H9 (cell line): ENCODE measurements around the gene SNUPN. TPM values are rescaled to one million over a fixed set of nuclear protein-coding genes. Genes with fewer than 3 reads are reported as not detected.

Experiments used
- DNase-seq: peaks from one replicate; pipeline ENCODE4 v3.0.0-alpha.2; 2017
- H2AFZ ChIP-seq: one replicate; pipeline ENCODE4 v1.6.1; 2013; ENCODE audit warnings: mild to moderate bottlenecking, low read length, control low read depth, moderate library complexity
- H2AK5ac ChIP-seq: 2 replicates; pipeline ENCODE4 v1.6.1; 2013; ENCODE audit warnings: low read length, control low read depth, mixed read lengths; ENCODE audit not compliant: insufficient read length
- H2BK120ac ChIP-seq: one replicate; pipeline ENCODE4 v1.6.1; 2013; ENCODE audit warnings: low read depth, mild to moderate bottlenecking, low read length, control low read depth, inconsistent platforms; ENCODE audit not compliant: poor library complexity, severe bottlenecking
- H2BK12ac ChIP-seq: 2 replicates; pipeline ENCODE4 v1.6.1; 2013; ENCODE audit warnings: low read length, control low read depth, mixed read lengths, low read depth; ENCODE audit not compliant: insufficient read length
- H2BK15ac ChIP-seq: 2 replicates; pipeline ENCODE4 v1.6.1; 2013; ENCODE audit warnings: low read depth, low read length, control low read depth
- H2BK20ac ChIP-seq: one replicate; pipeline ENCODE4 v1.6.1; 2013; ENCODE audit warnings: low read depth, mild to moderate bottlenecking, low read length, control low read depth, inconsistent platforms; ENCODE audit not compliant: poor library complexity, severe bottlenecking
- H2BK5ac ChIP-seq: 2 replicates; pipeline ENCODE4 v1.6.1; 2013; ENCODE audit warnings: low read length, control low read depth, mixed read lengths; ENCODE audit not compliant: insufficient read length
- H3K14ac ChIP-seq: 2 replicates; pipeline ENCODE4 v1.6.1; 2013; ENCODE audit warnings: low read length, control low read depth; ENCODE audit not compliant: insufficient read depth
- H3K18ac ChIP-seq: 2 replicates; pipeline ENCODE4 v1.6.1; 2013; ENCODE audit warnings: low read depth, mild to moderate bottlenecking, mixed read lengths, low read length, control low read depth; ENCODE audit not compliant: insufficient read length
- H3K23ac ChIP-seq: 2 replicates; pipeline ENCODE4 v1.6.1; 2013; ENCODE audit warnings: low read length, control low read depth, mixed read lengths, low read depth; ENCODE audit not compliant: insufficient read length
- H3K23me2 ChIP-seq: 2 replicates; pipeline ENCODE4 v1.6.1; 2013; ENCODE audit warnings: low read depth, mild to moderate bottlenecking, mixed read lengths, low read length, control low read depth; ENCODE audit not compliant: insufficient read length, poor library complexity, severe bottlenecking
- H3K27ac ChIP-seq: 2 replicates; pipeline ENCODE4 v1.5.1; 2013; ENCODE audit warnings: low read length, control low read depth, mixed read lengths, low read depth; ENCODE audit not compliant: insufficient read length
- H3K27me3 ChIP-seq: 2 replicates; pipeline ENCODE4 v1.6.1; 2013; ENCODE audit warnings: low read length, control low read depth, inconsistent platforms; ENCODE audit not compliant: insufficient read depth
- H3K4ac ChIP-seq: 2 replicates; pipeline ENCODE4 v1.6.1; 2013; ENCODE audit warnings: low read depth, mild to moderate bottlenecking, control low read depth, inconsistent platforms, low read length, moderate library complexity
- H3K4me1 ChIP-seq: 2 replicates; pipeline ENCODE4 v1.6.1; 2013; ENCODE audit warnings: low read length, control low read depth, inconsistent platforms; ENCODE audit not compliant: insufficient read depth
- H3K4me2 ChIP-seq: 2 replicates; pipeline ENCODE4 v1.6.1; 2013; ENCODE audit warnings: low read length, control low read depth, mixed read lengths; ENCODE audit not compliant: insufficient read length, insufficient read depth
- H3K56ac ChIP-seq: 2 replicates; pipeline ENCODE4 v1.6.1; 2013; ENCODE audit warnings: low read depth, mild to moderate bottlenecking, mixed read lengths, low read length, control low read depth; ENCODE audit not compliant: insufficient read length
- H3K79me1 ChIP-seq: 2 replicates; pipeline ENCODE4 v1.6.1; 2013; ENCODE audit warnings: low read depth, mild to moderate bottlenecking, moderate library complexity, low read length, control low read depth, inconsistent platforms; ENCODE audit not compliant: insufficient read depth, poor library complexity, severe bottlenecking
- H3K79me2 ChIP-seq: 2 replicates; pipeline ENCODE4 v1.6.1; 2013; ENCODE audit warnings: low read length, control low read depth, inconsistent platforms; ENCODE audit not compliant: insufficient read depth
- H3K9ac ChIP-seq: 2 replicates; pipeline ENCODE4 v1.6.1; 2013; ENCODE audit warnings: low read length, control low read depth, mixed read lengths; ENCODE audit not compliant: insufficient read length; ENCODE audit errors: extremely low read depth
- H3K9me3 ChIP-seq: one replicate; pipeline ENCODE4 v1.6.1; 2013; ENCODE audit warnings: low read depth, low read length, inconsistent platforms; ENCODE audit not compliant: control insufficient read depth
- H3T11ph ChIP-seq: one replicate; pipeline ENCODE4 v1.6.1; 2013; ENCODE audit warnings: mild to moderate bottlenecking, low read length, control low read depth, inconsistent platforms
- H4K20me1 ChIP-seq: one replicate; pipeline ENCODE4 v1.6.1; 2013; ENCODE audit not compliant: control insufficient read depth, insufficient read length, insufficient read depth
- H4K5ac ChIP-seq: 2 replicates; pipeline ENCODE4 v1.6.1; 2013; ENCODE audit warnings: low read depth, mild to moderate bottlenecking, mixed read lengths, low read length, control low read depth; ENCODE audit not compliant: insufficient read length
- H4K8ac ChIP-seq: replicated peaks from 2 replicates; pipeline ENCODE4 v1.6.1; 2013; ENCODE audit warnings: low read length, control low read depth, mixed read lengths, low read depth; ENCODE audit not compliant: insufficient read length
- H4K91ac ChIP-seq: 2 replicates; pipeline ENCODE4 v1.6.1; 2013; ENCODE audit warnings: low read depth, mild to moderate bottlenecking, moderate library complexity, mixed read lengths, low read length, control low read depth; ENCODE audit not compliant: insufficient read length
- H3K27ac Mint-ChIP-seq, 3 experiments: 2 replicates in 2 of 3; 3 replicates in 1 of 3; pipeline ENCODE4 v1.8.0; 2020 to 2021; ENCODE audit warnings: mixed read lengths in 3 of 3, mild to moderate bottlenecking in 1 of 3, moderate library complexity in 1 of 3
- H3K27me3 Mint-ChIP-seq: 2 replicates; pipeline ENCODE4 v1.8.0; 2021; ENCODE audit warnings: low read depth, mild to moderate bottlenecking, moderate library complexity, mixed read lengths
- H3K36me3 Mint-ChIP-seq, 3 experiments: 2 replicates in 2 of 3; 3 replicates in 1 of 3; pipeline ENCODE4 v1.8.0; 2020 to 2021; ENCODE audit warnings: low read depth in 3 of 3, mixed read lengths in 3 of 3; ENCODE audit not compliant: insufficient read depth in 1 of 3
- H3K4me1 Mint-ChIP-seq, 2 experiments: 2 replicates each; pipeline ENCODE4 v1.8.0; 2020; ENCODE audit warnings: mixed read lengths in 2 of 2
- H3K4me3 Mint-ChIP-seq, 2 experiments: 2 replicates in 1 of 2; 3 replicates in 1 of 2; pipeline ENCODE4 v1.8.0; 2020 to 2021; ENCODE audit warnings: mild to moderate bottlenecking in 2 of 2, mixed read lengths in 2 of 2, moderate library complexity in 1 of 2
- H3K9me3 Mint-ChIP-seq, 2 experiments: 2 replicates in 1 of 2; 3 replicates in 1 of 2; pipeline ENCODE4 v1.8.0; 2020; ENCODE audit warnings: mild to moderate bottlenecking in 2 of 2, mixed read lengths in 2 of 2, moderate library complexity in 1 of 2
- CTCF ChIP-seq: fragments of 200-600 bp; sonication (generic); conservative IDR thresholded peaks from 3 replicates; pipeline ENCODE4 v1.8.0; 2021; ENCODE audit warnings: antibody characterized with exemption, mild to moderate bottlenecking
- WGBS: extraction: QIAGEN DNeasy Blood & Tissue Kit; methylation state at CpG from one replicate; pipeline ENCODE4 v1.1.7; 2013; ENCODE audit warnings: missing lambda C conversion rate, low lambda C conversion rate, mixed read lengths; ENCODE audit not compliant: insufficient read length; ENCODE audit errors: extremely low coverage; 5-methylcytosine and 5-hydroxymethylcytosine counted together
- total RNA-seq: library from RNA; stranded (reverse); gene quantifications from 2 replicates; pipeline ENCODE4 v1.2.1, GENCODE V29; 2021

SNUPN gene
- total RNA-seq, 1 experiment from 2014 or later, result 32.7 TPM

DNA sequence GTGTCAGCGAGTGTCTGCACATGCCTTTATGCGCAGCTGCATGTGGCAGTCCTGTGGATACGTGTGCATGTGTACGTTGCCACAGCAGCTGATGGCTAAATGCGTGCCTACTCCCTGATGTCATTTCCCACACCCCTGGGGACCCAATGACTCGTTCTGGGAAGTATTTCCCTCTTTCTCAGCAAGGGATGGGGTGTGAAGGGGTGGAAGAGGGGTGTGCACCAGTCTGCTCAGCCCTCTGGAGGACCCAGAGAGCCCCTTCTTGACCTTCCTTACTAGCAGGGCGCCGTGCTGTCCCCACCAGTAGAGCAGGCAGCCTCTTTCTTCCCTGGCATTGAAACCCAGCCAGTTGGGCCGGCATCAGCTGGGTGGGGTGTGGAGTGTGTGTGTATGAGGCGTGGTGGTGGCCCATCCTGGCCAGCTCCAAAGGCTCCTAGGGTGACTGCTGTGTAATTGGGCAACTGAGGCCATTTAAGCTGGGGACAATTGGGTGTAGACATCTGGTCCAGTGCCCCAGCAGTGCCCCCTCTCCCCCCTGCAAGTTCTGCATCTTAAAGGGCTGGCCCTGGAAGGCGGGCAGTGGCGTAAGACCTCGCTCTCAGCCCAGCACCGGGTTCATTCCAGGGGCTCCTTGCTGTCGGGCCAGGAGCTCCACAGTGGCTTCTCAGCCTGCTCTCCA lies 41.4 kb upstream of the SNUPN start:
- DNase-seq, result no peak
- no peak overlapping the region for H3K27ac ChIP-seq

More for the DNA sequence above, 41.4 kb upstream of the SNUPN start:
- Histone ChIP-seq H2AK5ac (no peak overlapping the region), H3K9me3 (no peaks in the 10 kb centered on the region), H2BK20ac (no peak overlapping the region), H3K79me2 (no peaks in the 10 kb centered on the region), H4K5ac (no peak overlapping the region), H3K4me1 (no peaks in the 10 kb centered on the region), H3T11ph (no peak overlapping the region), H3K79me1 (no peaks in the 10 kb centered on the region), H2BK12ac (no peak overlapping the region), H3K27me3 (no peaks in the 10 kb centered on the region), H4K20me1 (no peaks in the 10 kb centered on the region), H3K14ac (no peak overlapping the region; the same call in 1 of the 2 replicates), H3K56ac (no peak overlapping the region), H2AFZ (no peak overlapping the region), H2BK5ac (no peak overlapping the region), H2BK120ac (no peak overlapping the region), H3K23ac (no peak overlapping the region), H4K8ac (no peak overlapping the region), H3K9ac (no peak overlapping the region), H4K91ac (no peak overlapping the region), H3K4me2 (no peak overlapping the region), H3K18ac (no peak overlapping the region), H3K23me2 (no peaks in the 10 kb centered on the region), H3K4ac (no peak overlapping the region), H2BK15ac (no peak overlapping the region)
- peaks cover 0 to 2% (median 0%) of the 10 kb centered on the region in 3 experiments; a peak in 2 of 7 replicates for H3K36me3 Mint-ChIP-seq
- peak overlapping the region in 1 of 3 experiments; percentile 82; a peak in 1 of 7 replicates for H3K27ac Mint-ChIP-seq
- no CpG with 5 or more reads among the region's 15 CpGs for WGBS
- no peak for TF ChIP-seq CTCF
- peaks cover 3% of the 10 kb centered on the region in 2 experiments for H3K4me1 Mint-ChIP-seq
- peaks cover 1% of the 10 kb centered on the region; the same call in 1 of the 2 replicates for H3K27me3 Mint-ChIP-seq
- H3K4me3 Mint-ChIP-seq, result no peak overlapping the region
- H3K9me3 Mint-ChIP-seq, result no peaks in the 10 kb centered on the region; a peak in 1 of 5 replicates
